ENCODE data around the gene ABCD1. TPM values are rescaled to one million over a fixed set of nuclear protein-coding genes. Genes with fewer than 3 reads are reported as not detected.

The ABCD1 gene
- total and polyA plus RNA-seq, 4 donors = 4.0 to 10.8 (median 7.6) TPM

GRCh38 chrX:153738056-153738605, 13.5 kb downstream of the ABCD1 start:
- no peaks in the 10 kb centered on the region for H3K27me3 ChIP-seq (ENCODE audit: control insufficient read depth in 4 of 4, insufficient read depth in 4 of 4, low read length in 3 of 4)
- H3K4me3 ChIP-seq (ENCODE audit: low read depth in 1 of 3, low read length in 3 of 3) = no peak overlapping the region
- H3K4me1 ChIP-seq (ENCODE audit: control insufficient read depth in 4 of 4, insufficient read depth in 4 of 4, low read length in 3 of 4) = no peaks in the 10 kb centered on the region
- no peak for TF ChIP-seq HNF4G (IDR thresholded peaks at IDR 0.05)
- TF ChIP-seq, protein P1, sequence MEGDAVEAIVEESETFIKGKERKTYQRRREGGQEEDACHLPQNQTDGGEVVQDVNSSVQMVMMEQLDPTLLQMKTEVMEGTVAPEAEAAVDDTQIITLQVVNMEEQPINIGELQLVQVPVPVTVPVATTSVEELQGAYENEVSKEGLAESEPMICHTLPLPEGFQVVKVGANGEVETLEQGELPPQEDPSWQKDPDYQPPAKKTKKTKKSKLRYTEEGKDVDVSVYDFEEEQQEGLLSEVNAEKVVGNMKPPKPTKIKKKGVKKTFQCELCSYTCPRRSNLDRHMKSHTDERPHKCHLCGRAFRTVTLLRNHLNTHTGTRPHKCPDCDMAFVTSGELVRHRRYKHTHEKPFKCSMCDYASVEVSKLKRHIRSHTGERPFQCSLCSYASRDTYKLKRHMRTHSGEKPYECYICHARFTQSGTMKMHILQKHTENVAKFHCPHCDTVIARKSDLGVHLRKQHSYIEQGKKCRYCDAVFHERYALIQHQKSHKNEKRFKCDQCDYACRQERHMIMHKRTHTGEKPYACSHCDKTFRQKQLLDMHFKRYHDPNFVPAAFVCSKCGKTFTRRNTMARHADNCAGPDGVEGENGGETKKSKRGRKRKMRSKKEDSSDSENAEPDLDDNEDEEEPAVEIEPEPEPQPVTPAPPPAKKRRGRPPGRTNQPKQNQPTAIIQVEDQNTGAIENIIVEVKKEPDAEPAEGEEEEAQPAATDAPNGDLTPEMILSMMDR (IDR thresholded peaks at IDR 0.05; ENCODE audit: low read depth, low read length, missing input control) = no peak
- TF ChIP-seq HNF4A (conservative IDR thresholded peaks at IDR 0.05) = no peak
- no peak for TF ChIP-seq FOXA2 (IDR thresholded peaks at IDR 0.05)
- TF ChIP-seq ATF3 (IDR thresholded peaks at IDR 0.05) = no peak
- no peak for TF ChIP-seq NR2F2 (IDR thresholded peaks at IDR 0.05)
- TF ChIP-seq SP1 (IDR thresholded peaks at IDR 0.05) = no peak
- TF ChIP-seq JUND (IDR thresholded peaks at IDR 0.05) = no peak
- TF ChIP-seq YY1 (IDR thresholded peaks at IDR 0.05) = no peak
- peaks cover 0 to 8% (median 2%) of the 10 kb centered on the region in 4 donors for H3K36me3 ChIP-seq (ENCODE audit: control insufficient read depth in 4 of 4, insufficient read depth in 3 of 4, low read depth in 1 of 4, low read length in 3 of 4)
- H3K27ac ChIP-seq (ENCODE audit: low read depth in 1 of 2, low read length in 2 of 2) = no peak overlapping the region
- no peaks in the 10 kb centered on the region for H3K9me3 ChIP-seq (ENCODE audit: control insufficient read depth in 4 of 4, low read length in 3 of 4)
- DNase-seq (ENCODE audit: low spot score) = no peak
- whole genome bisulfite sequencing = 97% methylated on average over 24 of the region's 27 CpGs
- no peak overlapping the region for H3K9ac ChIP-seq (ENCODE audit: low read depth in 1 of 2, low read length in 2 of 2)

- WGBS = 92% methylated on average over 29 of the region's 29 CpGs
- no peak overlapping the region for H3K27ac ChIP-seq (ENCODE audit: low read depth in 1 of 2, low read length in 2 of 2)
These were observed 15.3 kb downstream of the ABCD1 start for GRCh38 chrX:153739754-153740486.

More at GRCh38 chrX:153739754-153740486, 15.3 kb downstream of the ABCD1 start:
- Histone ChIP-seq H3K27me3 (ENCODE audit: control insufficient read depth in 4 of 4, insufficient read depth in 4 of 4, low read length in 3 of 4) (no peaks in the 10 kb centered on the region), H3K4me1 (ENCODE audit: control insufficient read depth in 4 of 4, insufficient read depth in 4 of 4, low read length in 3 of 4) (no peaks in the 10 kb centered on the region), H3K36me3 (ENCODE audit: control insufficient read depth in 4 of 4, insufficient read depth in 3 of 4, low read depth in 1 of 4, low read length in 3 of 4) (peaks cover 0 to 8% (median 2%) of the 10 kb centered on the region in 4 donors), H3K4me3 (ENCODE audit: low read depth in 1 of 3, low read length in 3 of 3) (no peak overlapping the region), H3K9ac (ENCODE audit: low read depth in 1 of 2, low read length in 2 of 2) (no peak overlapping the region), H3K9me3 (ENCODE audit: control insufficient read depth in 4 of 4, low read length in 3 of 4) (no peaks in the 10 kb centered on the region)
- TF ChIP-seq EGR1 (IDR thresholded peaks at IDR 0.05; ENCODE audit: low read depth in 2 of 2) (no peak), YY1 (IDR thresholded peaks at IDR 0.05) (no peak), JUND (IDR thresholded peaks at IDR 0.05) (no peak), SP1 (IDR thresholded peaks at IDR 0.05) (no peak), FOXA1 (IDR thresholded peaks at IDR 0.05) (no peak), NR2F2 (IDR thresholded peaks at IDR 0.05) (no peak), HNF4A (conservative IDR thresholded peaks at IDR 0.05) (no peak), GABPA (IDR thresholded peaks at IDR 0.05 in 1 of 2, conservative IDR thresholded peaks at IDR 0.05 in 1 of 2) (no peak), ATF3 (IDR thresholded peaks at IDR 0.05) (no peak), MAX (IDR thresholded peaks at IDR 0.05) (no peak), HNF4G (IDR thresholded peaks at IDR 0.05) (no peak), RXRA (IDR thresholded peaks at IDR 0.05) (no peak), FOXA2 (IDR thresholded peaks at IDR 0.05) (no peak), RAD21 (IDR thresholded peaks at IDR 0.05) (no peak)
- TF ChIP-seq, protein P2, sequence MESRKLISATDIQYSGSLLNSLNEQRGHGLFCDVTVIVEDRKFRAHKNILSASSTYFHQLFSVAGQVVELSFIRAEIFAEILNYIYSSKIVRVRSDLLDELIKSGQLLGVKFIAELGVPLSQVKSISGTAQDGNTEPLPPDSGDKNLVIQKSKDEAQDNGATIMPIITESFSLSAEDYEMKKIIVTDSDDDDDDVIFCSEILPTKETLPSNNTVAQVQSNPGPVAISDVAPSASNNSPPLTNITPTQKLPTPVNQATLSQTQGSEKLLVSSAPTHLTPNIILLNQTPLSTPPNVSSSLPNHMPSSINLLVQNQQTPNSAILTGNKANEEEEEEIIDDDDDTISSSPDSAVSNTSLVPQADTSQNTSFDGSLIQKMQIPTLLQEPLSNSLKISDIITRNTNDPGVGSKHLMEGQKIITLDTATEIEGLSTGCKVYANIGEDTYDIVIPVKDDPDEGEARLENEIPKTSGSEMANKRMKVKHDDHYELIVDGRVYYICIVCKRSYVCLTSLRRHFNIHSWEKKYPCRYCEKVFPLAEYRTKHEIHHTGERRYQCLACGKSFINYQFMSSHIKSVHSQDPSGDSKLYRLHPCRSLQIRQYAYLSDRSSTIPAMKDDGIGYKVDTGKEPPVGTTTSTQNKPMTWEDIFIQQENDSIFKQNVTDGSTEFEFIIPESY (IDR thresholded peaks at IDR 0.05) = no peak
- TF ChIP-seq, protein P1 (IDR thresholded peaks at IDR 0.05; ENCODE audit: low read depth, low read length, missing input control) = no peak
- no peak for DNase-seq (ENCODE audit: low spot score)

All from liver (tissue), 9 donors.